Activated T-cell treated with anti-CD3 and anti-CD28 coated beads, Interleukin-2, amount 50 U/mL, for 48 hours (primary cell): ENCODE measurements around the gene TRIM52.
"Not testable (repeated sequence)": the region's sequence is repeated elsewhere in the genome, so short reads cannot be mapped to it uniquely, and the experiment has no call there.

Experiments used
- DNase-seq, 2 experiments: peaks; one replicate each; pipeline ENCODE4 v3.0.0-alpha.2; 2020

TRIM52 gene

GRCh38 chr5:181233088-181233800 lies 27.7 kb downstream of the TRIM52 start:
- DNase-seq: no peak

DNA sequence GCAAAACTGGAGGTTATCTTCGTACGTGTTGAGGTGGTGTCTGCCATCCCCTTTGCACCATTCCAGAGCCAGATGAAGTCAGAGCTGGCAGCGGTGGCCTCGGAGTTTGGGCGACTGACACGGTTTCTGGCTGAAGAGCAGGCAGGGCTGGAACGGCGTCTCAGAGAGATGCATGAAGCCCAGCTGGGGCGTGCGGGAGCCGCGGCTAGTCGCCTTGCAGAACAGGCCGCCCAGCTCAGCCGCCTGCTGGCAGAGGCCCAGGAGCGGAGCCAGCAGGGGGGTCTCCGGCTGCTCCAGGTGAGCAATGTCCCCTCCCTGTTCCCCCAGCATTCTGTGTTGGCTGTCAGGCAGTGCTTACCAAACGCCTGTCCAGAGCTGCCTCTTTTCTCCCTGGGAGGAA lies 28.4 kb downstream of the TRIM52 start:
- no peak for DNase-seq

- DNase-seq: no peak
These were observed 29.5 kb downstream of the TRIM52 start for GRCh38 chr5:181231432-181231831.

DNA sequence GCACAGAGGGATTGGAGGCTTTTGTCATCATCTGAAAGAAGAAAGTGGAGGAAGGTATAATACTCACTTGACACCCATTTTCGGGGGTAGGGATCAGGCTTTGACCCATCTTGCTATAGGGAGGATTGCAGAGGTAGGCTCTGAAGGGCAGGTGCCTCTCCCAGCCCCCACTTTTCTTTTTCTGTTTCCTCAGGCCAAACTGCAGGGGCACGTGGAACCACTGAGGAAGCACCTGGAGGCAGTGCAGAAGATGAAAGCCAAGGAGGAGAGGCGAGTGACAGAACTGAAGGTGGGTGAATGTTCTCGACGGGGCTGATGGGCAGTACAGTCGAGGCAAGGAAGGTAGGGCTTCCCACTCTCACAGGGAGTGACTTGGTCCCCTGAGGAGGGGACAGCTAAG lies 30.4 kb downstream of the TRIM52 start:
- no peak for DNase-seq

GRCh38 chr5:181229996-181230395 lies 30.9 kb downstream of the TRIM52 start:
- DNase-seq: no peak

DNA sequence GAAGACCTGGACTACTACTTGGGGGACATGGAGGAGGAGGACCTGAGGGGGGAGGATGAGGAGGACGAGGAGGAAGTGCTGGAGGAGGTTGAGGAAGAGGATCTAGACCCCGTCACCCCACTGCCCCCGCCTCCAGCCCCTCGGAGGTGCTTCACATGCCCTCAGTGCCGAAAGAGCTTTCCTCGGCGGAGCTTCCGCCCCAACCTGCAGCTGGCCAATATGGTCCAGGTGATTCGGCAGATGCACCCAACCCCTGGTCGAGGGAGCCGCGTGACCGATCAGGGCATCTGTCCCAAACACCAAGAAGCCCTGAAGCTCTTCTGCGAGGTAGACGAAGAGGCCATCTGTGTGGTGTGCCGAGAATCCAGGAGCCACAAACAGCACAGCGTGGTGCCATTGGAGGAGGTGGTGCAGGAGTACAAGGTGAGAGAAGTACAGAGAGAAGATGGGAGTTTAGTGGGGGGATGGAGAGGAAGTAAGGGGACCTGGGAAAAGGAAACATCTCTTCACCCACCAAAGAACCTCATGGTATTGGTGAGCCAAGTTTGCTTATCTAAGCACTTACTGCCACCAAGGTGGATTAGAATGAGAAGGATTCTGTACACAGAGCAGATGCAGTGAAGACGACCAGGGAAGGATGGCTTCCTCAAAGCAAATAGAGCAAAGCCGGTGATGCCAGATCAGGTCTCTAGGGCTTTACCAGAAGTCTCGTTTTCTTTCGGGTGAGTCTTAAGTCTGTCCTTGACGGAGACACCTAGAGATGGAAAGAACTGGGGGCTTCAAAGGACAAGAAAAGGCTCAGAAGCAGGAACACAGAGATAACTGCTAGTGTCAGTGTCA lies 36.3 kb downstream of the TRIM52 start:
- DNase-seq: no peak

DNA sequence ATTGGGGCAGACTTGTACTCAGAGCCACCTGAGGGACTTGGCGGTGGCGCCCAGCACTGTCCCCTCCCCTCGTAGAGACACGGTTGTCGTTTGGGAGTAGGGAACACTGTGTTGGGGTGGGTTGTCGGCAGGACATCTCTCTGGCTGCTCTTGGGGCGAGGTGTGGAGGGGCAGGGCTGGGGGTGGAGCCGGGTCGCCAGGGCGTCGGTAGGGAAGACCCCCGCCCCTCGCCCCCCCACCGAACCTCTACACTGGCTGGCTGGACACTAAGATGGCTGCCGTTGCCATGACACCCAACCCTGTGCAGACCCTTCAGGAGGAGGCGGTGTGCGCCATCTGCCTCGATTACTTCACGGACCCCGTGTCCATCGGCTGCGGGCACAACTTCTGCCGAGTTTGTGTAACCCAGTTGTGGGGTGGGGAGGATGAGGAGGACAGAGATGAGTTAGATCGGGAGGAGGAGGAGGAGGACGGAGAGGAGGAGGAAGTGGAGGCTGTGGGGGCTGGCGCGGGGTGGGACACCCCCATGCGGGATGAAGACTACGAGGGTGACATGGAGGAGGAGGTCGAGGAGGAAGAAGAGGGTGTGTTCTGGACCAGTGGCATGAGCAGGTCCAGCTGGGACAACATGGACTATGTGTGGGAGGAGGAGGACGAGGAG lies 37.1 kb downstream of the TRIM52 start:
- DNase-seq: no peak

GRCh38 chr5:181223058-181223728 lies 37.8 kb downstream of the TRIM52 start, which contains the start of gene TRIM41:
TRIM41 (plus strand) TSS chr5:181223281; CDS start chr5:181224000, 719 bp downstream.
- DNase-seq: peak; percentile 97 to 98

GRCh38 chr5:181222630-181223057 lies 38.3 kb downstream of the TRIM52 start:
- DNase-seq: no peak

DNA sequence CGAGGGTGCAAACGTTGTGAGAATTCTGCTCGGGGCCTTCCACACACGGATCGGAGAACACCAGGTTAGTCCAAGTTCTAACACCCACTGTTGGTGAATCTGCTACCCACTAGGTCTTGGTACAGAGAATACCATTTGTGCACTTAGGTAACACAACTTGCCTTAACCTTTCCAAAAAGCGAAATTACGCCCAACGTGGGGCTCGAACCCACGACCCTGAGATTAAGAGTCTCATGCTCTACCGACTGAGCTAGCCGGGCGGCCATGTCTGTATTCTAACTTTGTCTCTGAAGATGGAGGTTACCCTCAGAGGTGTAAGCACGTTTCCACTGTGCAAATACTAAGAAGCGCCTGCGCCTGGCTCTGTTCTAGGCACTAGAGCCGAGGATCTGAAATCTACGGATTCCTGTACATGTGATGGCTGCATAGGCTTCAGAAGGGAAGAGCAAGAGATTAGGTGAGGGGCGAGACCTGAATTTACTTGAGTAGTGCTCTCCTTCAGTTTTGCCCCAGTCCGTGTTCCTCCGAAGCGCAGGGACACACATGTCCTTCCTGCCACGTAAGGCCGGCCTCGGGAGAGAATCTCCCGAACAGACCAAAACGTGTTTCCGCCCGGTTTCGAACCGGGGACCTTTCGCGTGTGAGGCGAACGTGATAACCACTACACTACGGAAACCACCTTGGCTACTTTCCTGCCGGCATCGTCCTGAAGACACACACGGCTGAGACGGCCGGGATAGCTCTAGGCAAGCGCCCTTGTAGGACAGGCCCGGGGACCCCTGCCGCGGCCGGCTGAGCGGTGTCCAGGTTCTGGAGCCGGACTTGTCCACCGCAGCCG lies 38.9 kb downstream of the TRIM52 start:
- DNase-seq: peak; percentile 99 to 100

- DNase-seq: peak in 1 of 2 experiments; percentile 79
These were observed 39.7 kb downstream of the TRIM52 start for GRCh38 chr5:181221105-181221791.

DNA sequence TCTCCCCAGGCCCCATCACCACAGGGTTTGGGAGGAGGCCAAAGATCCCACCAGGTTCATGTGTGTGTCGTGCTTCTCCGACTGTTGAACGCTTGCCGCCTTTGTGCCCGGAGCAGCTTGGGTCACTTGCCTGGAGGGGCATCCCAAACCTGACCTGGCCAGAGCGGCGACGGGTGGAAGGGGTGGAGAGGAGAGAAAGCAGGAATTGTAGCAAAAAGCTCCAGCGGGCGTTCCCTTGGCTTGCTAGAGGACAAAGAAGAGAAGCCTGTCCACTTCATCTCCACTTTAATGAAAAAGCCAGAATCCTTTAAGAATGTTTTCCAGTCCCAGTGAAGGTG lies 40.8 kb downstream of the TRIM52 start:
- no peak for DNase-seq

DNA sequence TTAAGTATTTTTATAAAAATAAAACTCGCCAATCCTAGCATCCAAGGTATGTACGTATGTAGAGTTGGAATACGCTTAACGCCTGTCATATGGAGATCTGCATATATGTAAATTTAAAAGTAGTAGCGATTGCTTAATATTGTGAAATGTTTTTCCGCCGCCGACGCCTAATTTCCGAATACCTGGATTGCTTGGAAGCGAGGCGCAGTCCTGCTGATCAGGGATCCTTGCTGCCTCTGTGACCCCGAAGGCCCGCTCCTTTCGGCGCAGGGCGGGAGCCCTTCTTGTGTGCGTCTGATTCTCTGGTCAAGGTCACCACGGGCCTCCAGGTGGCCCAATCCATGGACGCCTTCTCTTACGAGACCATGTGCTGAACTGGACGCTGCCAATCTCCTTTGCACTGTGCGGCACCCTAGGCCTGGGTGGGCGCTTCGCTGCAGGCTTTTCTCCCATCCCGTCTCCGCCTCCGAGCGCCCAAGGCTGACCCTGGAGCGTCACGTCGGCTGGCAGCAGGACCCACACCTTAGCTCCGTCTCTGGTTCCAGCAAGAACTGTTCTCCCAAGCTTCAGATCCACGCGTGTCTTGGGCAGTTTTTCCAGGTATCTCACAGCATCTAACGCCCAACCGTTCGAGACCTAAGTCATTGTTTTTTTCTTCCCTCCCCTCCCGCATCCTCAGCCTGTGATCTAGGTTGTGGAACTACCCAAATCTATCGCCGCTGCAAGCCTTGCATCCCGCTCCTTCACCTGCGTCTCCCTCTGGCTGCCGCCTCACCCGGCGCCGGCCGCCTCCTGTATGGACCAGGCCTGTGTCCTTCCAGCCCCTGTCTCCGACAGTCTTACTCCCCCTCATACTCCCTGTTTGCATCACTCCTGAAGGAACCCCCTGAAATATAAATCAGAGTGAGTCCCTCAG lies 41.4 kb downstream of the TRIM52 start:
- DNase-seq: no peak

- DNase-seq: no peak
These were observed 42.2 kb downstream of the TRIM52 start for GRCh38 chr5:181218795-181219124.

DNA sequence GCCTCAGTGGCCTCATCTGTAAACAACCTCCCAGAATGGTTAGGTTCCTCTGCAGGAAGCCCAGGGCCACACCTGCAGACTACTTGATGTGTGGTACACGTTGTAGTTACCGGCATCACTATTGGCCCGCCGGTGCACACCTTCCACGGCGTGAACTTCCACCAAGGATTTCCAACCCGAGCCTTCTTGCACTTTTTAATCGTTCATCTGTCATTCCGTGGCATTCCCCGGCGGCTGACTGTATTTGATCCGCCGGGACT lies 43.2 kb downstream of the TRIM52 start:
- peak; percentile 63 to 64 for DNase-seq

DNA sequence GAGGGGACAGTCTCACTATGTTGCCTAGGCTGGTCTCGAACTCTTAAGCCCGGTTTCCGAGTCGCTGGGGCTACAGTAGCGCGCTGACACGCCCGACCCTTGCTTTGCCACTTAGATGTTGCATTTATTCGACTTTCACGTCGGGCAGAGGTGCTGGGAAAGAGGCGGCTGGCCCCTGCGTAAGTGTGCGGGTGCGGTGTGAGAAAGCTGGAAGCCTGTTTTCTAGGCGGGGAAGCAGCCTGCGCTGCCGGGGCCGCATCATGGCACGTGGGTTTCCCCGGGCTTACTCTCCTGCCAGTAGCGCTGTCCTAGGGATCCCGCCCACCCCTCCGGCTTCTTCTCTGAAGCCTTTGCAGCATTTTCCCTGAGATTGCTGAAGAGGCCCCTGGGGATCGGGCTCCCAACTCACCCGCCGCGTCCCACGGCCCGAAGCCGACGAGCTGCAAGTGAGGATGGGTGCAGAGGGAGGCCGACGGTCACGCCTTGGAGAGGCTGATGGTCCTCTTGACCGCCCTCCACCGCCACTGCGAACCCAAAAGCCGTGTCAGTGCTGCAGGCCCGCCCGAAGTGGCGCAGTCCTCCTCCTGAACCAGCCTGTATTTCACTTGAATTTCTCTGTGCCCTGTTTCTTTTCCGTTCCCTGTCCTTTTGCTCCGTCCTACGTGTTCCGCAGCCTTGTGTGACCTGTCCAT lies 43.7 kb downstream of the TRIM52 start:
- peak; percentile 79 for DNase-seq

GRCh38 chr5:181215997-181216989 lies 44.6 kb downstream of the TRIM52 start:
- DNase-seq: peak; percentile 69 to 70

- not testable (repeated sequence) for DNase-seq
These were observed 46.7 kb downstream of the TRIM52 start for GRCh38 chr5:181214249-181214648.

DNA sequence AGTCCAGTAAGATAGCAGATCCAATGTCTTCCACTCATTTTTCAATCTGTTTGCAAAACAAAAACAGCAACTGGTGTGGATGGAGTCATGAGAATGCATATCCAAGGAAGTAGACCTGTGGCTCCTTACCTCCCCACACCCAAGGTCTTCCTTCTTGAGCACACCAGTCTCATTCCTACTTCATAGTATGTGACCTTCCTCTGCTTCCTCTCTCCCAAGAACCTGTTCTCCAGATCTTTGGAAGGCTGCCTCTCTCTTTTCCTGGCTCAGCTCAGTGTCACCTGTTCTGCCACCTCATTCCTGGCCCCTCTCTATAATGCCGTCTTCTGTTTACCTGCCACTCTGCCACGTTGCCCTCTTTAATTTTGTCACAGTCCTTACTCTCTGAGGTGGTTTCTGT lies 48.0 kb downstream of the TRIM52 start:
- DNase-seq: no peak
